ENCODE data around the gene ADAMTSL2.

DNA sequence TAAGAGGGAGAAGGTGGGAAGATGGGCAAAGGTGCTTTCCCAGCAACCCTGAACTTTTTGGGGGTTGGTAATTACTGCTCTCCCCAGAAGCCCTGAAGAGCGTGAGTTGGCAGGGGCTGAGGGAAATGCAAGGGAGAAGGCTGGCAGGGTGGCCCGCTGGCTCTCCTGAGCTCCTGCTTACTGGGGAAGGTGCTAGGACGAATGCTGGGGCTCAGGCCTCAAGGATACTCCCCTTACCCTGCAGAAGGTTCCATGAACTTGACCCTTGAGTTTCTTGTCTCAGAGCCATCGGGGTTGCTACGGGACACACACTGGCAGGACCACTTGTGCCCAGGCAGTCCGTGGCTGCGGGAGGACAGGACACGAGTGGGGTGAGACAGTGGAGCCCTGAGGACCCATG lies 73.5 kb downstream of the ADAMTSL2 start:
- TF ChIP-seq, protein P1, sequence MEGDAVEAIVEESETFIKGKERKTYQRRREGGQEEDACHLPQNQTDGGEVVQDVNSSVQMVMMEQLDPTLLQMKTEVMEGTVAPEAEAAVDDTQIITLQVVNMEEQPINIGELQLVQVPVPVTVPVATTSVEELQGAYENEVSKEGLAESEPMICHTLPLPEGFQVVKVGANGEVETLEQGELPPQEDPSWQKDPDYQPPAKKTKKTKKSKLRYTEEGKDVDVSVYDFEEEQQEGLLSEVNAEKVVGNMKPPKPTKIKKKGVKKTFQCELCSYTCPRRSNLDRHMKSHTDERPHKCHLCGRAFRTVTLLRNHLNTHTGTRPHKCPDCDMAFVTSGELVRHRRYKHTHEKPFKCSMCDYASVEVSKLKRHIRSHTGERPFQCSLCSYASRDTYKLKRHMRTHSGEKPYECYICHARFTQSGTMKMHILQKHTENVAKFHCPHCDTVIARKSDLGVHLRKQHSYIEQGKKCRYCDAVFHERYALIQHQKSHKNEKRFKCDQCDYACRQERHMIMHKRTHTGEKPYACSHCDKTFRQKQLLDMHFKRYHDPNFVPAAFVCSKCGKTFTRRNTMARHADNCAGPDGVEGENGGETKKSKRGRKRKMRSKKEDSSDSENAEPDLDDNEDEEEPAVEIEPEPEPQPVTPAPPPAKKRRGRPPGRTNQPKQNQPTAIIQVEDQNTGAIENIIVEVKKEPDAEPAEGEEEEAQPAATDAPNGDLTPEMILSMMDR (IDR thresholded peaks at IDR 0.05), result no peak
- TF ChIP-seq POLR2A (IDR thresholded peaks at IDR 0.05) (no peak), POLR2AphosphoS5 (IDR thresholded peaks at IDR 0.05) (no peak), EP300 (IDR thresholded peaks at IDR 0.05) (no peak)
